GM23338 (cell line): ENCODE results near the gene JRKL. TPM values are rescaled to one million over a fixed set of nuclear protein-coding genes. Genes with fewer than 3 reads are reported as not detected.

Experiments used
- ATAC-seq: fragments of 200-7000 bp; cut with Tn5 transposase; 3 replicates; pipeline ENCODE4 v1.9.1; 2020
- DNase-seq: peaks from one replicate; pipeline ENCODE4 v3.0.0-alpha.2; 2015; ENCODE audit warnings: low spot score
- H2AFZ ChIP-seq: fragments of 200-600 bp; sonication (generic); 2 replicates; pipeline ENCODE4 v1.8.0; 2016; ENCODE audit warnings: antibody characterized with exemption, mild to moderate bottlenecking, moderate library complexity
- H3F3A ChIP-seq: fragments of 200-600 bp; sonication (generic); replicated peaks from 2 replicates; pipeline ENCODE4 v1.8.0; 2017; ENCODE audit warnings: antibody characterized with exemption, mixed run types, low read depth
- H3K27ac ChIP-seq: fragments of 200-600 bp; sonication (generic); 2 replicates; pipeline ENCODE4 v1.6.1; 2016; ENCODE audit warnings: low read depth
- H3K27me3 ChIP-seq: fragments of 200-600 bp; sonication (generic); 2 replicates; pipeline ENCODE4 v1.8.0; 2016; ENCODE audit warnings: mild to moderate bottlenecking, mixed run types, moderate library complexity; ENCODE audit not compliant: insufficient read depth
- H3K36me3 ChIP-seq: fragments of 200-600 bp; sonication (generic); 2 replicates; pipeline ENCODE4 v1.8.0; 2016; ENCODE audit warnings: mild to moderate bottlenecking; ENCODE audit not compliant: insufficient read depth
- H3K4me1 ChIP-seq: fragments of 200-600 bp; sonication (generic); 2 replicates; pipeline ENCODE4 v1.8.0; 2016; ENCODE audit warnings: mild to moderate bottlenecking, moderate library complexity; ENCODE audit not compliant: insufficient read depth
- H3K4me2 ChIP-seq: fragments of 200-600 bp; sonication (generic); 2 replicates; pipeline ENCODE4 v1.7.1; 2017; ENCODE audit warnings: mixed run types
- H3K4me3 ChIP-seq: fragments of 200-600 bp; sonication (generic); 2 replicates; pipeline ENCODE4 v1.6.1; 2016; ENCODE audit warnings: mixed run types
- H3K79me2 ChIP-seq: fragments of 200-600 bp; sonication (generic); replicated peaks from 2 replicates; pipeline ENCODE4 v1.8.0; 2017; ENCODE audit warnings: mild to moderate bottlenecking; ENCODE audit not compliant: insufficient read depth
- H3K9me2 ChIP-seq: fragments of 200-600 bp; sonication (generic); 2 replicates; pipeline ENCODE4 v1.8.0; 2017; ENCODE audit not compliant: insufficient read depth
- H4K20me1 ChIP-seq: fragments of 200-600 bp; sonication (generic); replicated peaks from 2 replicates; pipeline ENCODE4 v1.8.0; 2017; ENCODE audit warnings: mild to moderate bottlenecking; ENCODE audit not compliant: insufficient read depth
- H3K27ac Mint-ChIP-seq: 2 replicates; pipeline ENCODE4 v1.8.0; 2020; ENCODE audit warnings: inconsistent platforms, mild to moderate bottlenecking, moderate library complexity, mixed read lengths
- H3K27me3 Mint-ChIP-seq: 3 replicates; pipeline ENCODE4 v1.8.0; 2022; ENCODE audit warnings: low read depth, mild to moderate bottlenecking, moderate library complexity, mixed read lengths, inconsistent platforms; ENCODE audit not compliant: insufficient read depth, poor library complexity
- H3K36me3 Mint-ChIP-seq: 3 replicates; pipeline ENCODE4 v1.8.0; 2021; ENCODE audit warnings: low read depth, mild to moderate bottlenecking, inconsistent platforms, moderate library complexity, mixed read lengths
- H3K4me1 Mint-ChIP-seq: 3 replicates; pipeline ENCODE4 v1.8.0; 2020; ENCODE audit warnings: mild to moderate bottlenecking, inconsistent platforms, mixed read lengths
- H3K4me3 Mint-ChIP-seq: 3 replicates; pipeline ENCODE4 v1.8.0; 2021; ENCODE audit warnings: moderate library complexity, mild to moderate bottlenecking, inconsistent platforms, mixed read lengths
- H3K9me3 Mint-ChIP-seq: 3 replicates; pipeline ENCODE4 v1.8.0; 2020; ENCODE audit warnings: moderate library complexity, mild to moderate bottlenecking, inconsistent platforms, mixed read lengths
- CREB1 ChIP-seq: fragments of 250-450 bp; sonication (Bioruptor Pico); IDR thresholded peaks from 2 replicates; pipeline ENCODE4 v1.5.0; 2020; ENCODE audit warnings: low read depth, mild to moderate bottlenecking, moderate library complexity
- CTCF ChIP-seq, 2 experiments: fragments of 200-600 bp in 1 of 2; sonication (generic) in 1 of 2; conservative IDR thresholded peaks; 2 replicates each; pipeline versions ENCODE4 v1.5.1 to v1.6.1; 2016 to 2017; ENCODE audit warnings: antibody characterized with exemption in 2 of 2, low read depth in 2 of 2, mild to moderate bottlenecking in 2 of 2, moderate library complexity in 1 of 2
- ETS1 ChIP-seq: IDR thresholded peaks from 2 replicates; pipeline ENCODE4 v1.6.1; 2016; ENCODE audit warnings: antibody characterized with exemption
- EZH2phosphoT487 ChIP-seq: fragments of 200-600 bp; sonication (generic); IDR thresholded peaks from one replicate; pipeline ENCODE4 v1.8.1; 2018; ENCODE audit warnings: antibody characterized with exemption; ENCODE audit not compliant: unreplicated experiment
- JUNB ChIP-seq: IDR thresholded peaks from one replicate; pipeline ENCODE4 v1.6.1; 2016; ENCODE audit warnings: antibody characterized with exemption; ENCODE audit not compliant: unreplicated experiment
- POLR2AphosphoS5 ChIP-seq: IDR thresholded peaks from 2 replicates; pipeline ENCODE4 v1.6.1; 2016; ENCODE audit warnings: antibody characterized with exemption, low read depth
- STAT1 ChIP-seq: IDR thresholded peaks from one replicate; pipeline ENCODE4 v1.6.1; 2016; ENCODE audit warnings: antibody characterized with exemption; ENCODE audit not compliant: unreplicated experiment
- ZNF114 ChIP-seq: fragments of 250-450 bp; sonication (Bioruptor Pico); IDR thresholded peaks from 2 replicates; pipeline ENCODE4 v1.5.0; 2020; ENCODE audit warnings: mild to moderate bottlenecking, moderate library complexity
- ZNF331 ChIP-seq: fragments of 250-450 bp; sonication (Bioruptor Pico); IDR thresholded peaks from 2 replicates; pipeline ENCODE4 v1.5.0; 2020; ENCODE audit warnings: low read depth, mild to moderate bottlenecking, moderate library complexity
- ZNF462 ChIP-seq: fragments of 250-450 bp; sonication (Bioruptor Pico); IDR thresholded peaks from 2 replicates; pipeline ENCODE4 v1.5.0; 2020; ENCODE audit warnings: mild to moderate bottlenecking, moderate library complexity
- polyA plus RNA-seq: library from polyadenylated mRNA; unstranded; fragments of >200 nt; fragmentation: Nextera tagmentation; extraction: Ambion mirVana; gene quantifications from 2 replicates; pipeline ENCODE4 v1.2.1, GENCODE V29; 2016
- total RNA-seq: library from RNA; depleted of rRNA; stranded (reverse); fragments of >200 nt; shearing (Covaris generic); gene quantifications from 2 replicates; pipeline ENCODE4 v1.2.3, GENCODE V29; 2014

Gene JRKL
- total and polyA plus RNA-seq, 2 experiments from 2014 or later: 3.8 to 5.2 TPM

GRCh38 chr11:96358321-96358720, 31.5 kb upstream of the JRKL start (continued):
- TF ChIP-seq ZNF462 (no peak), ZNF331 (CRISPR knock-in tag) (no peak)

- Mint-ChIP-seq H3K27me3 (no peaks in the 10 kb centered on the region), H3K27ac (no peak overlapping the region), H3K4me3 (no peak overlapping the region), H3K9me3 (no peaks in the 10 kb centered on the region), H3K4me1 (0 out of 3 replicates have a peak, but pooled peaks cover 2% of the 10 kb centered on the region), H3K36me3 (no peaks in the 10 kb centered on the region)
- no peaks in the 10 kb centered on the region for H3K36me3 ChIP-seq
- no peaks in the 10 kb centered on the region for H3K27me3 ChIP-seq
- no peaks in the 10 kb centered on the region for H3K79me2 ChIP-seq
- H3K4me1 ChIP-seq: no peaks in the 10 kb centered on the region
- ATAC-seq (no peak), DNase-seq (no peak)
- no peak overlapping the region for H2AFZ ChIP-seq
- no peak overlapping the region for H3K4me3 ChIP-seq
- no peaks in the 10 kb centered on the region for H3F3A ChIP-seq
- no peaks in the 10 kb centered on the region for H3K9me2 ChIP-seq
- H3K27ac ChIP-seq: no peak overlapping the region
- H3K4me2 ChIP-seq: no peak overlapping the region
- no peaks in the 10 kb centered on the region for H4K20me1 ChIP-seq
- TF ChIP-seq ZNF114 (CRISPR knock-in tag) (no peak), ETS1 (no peak), CREB1 (CRISPR knock-in tag) (no peak), CTCF (conservative IDR thresholded peaks at IDR 0.05; ENCODE audit: low read depth in 2 of 2) (no peak), EZH2phosphoT487 (no peak), POLR2AphosphoS5 (no peak), JUNB (no peak), STAT1 (no peak), ZNF331 (CRISPR knock-in tag) (no peak)
These were observed 28.0 kb upstream of the JRKL start for GRCh38 chr11:96361778-96362177.
